BJ (cell line): Measurements from ENCODE around the gene TSPAN11. TPM values are rescaled to one million over a fixed set of nuclear protein-coding genes. Genes with fewer than 3 reads are reported as not detected.

Experiments
- CTCF ChIA-PET: fragments of 350-600 bp; formaldehyde crosslinking; extraction: SDS; loops from one replicate; lab custom pipeline; 2021; ENCODE audit warnings: antibody characterized with exemption, inconsistent platforms; lab: Yijun Ruan, JAX
- POLR2A ChIA-PET: fragments of 300-600 bp; sonication (Branson Sonifier 250); formaldehyde crosslinking; extraction: SDS; loops from one replicate; lab custom pipeline; 2021; ENCODE audit warnings: antibody characterized with exemption; lab: Charles Lee
- DNase-seq: peaks from one replicate; pipeline ENCODE4 v3.0.0-alpha.2; 2011; ENCODE audit warnings: low read depth
- H3K27me3 ChIP-seq: 2 replicates; pipeline ENCODE4 v1.6.0; 2011; ENCODE audit warnings: low read length; ENCODE audit not compliant: control insufficient read depth, insufficient read depth
- H3K36me3 ChIP-seq: 2 replicates; pipeline ENCODE4 v1.5.1; 2011; ENCODE audit warnings: low read length; ENCODE audit not compliant: control insufficient read depth, insufficient read depth
- H3K4me3 ChIP-seq: 2 replicates; pipeline ENCODE4 v1.5.1; 2011; ENCODE audit warnings: low read depth, mild to moderate bottlenecking, control low read depth, low read length
- CTCF ChIP-seq: IDR thresholded peaks from 2 replicates; pipeline ENCODE4 v1.5.1; 2011; ENCODE audit warnings: low read depth, mild to moderate bottlenecking, control low read depth, inconsistent platforms, low read length, moderate library complexity; ENCODE audit not compliant: insufficient read depth
- polyA plus RNA-seq: library from polyadenylated mRNA; depleted of rRNA; stranded (reverse); fragments of >200 nt; gene quantifications from 2 replicates; pipeline ENCODE4 v1.2.3, GENCODE V29; 2011

Gene TSPAN11
- polyA plus RNA-seq, 1 experiment, result 0.64 TPM

- Histone ChIP-seq H3K27me3 (peaks cover 2% of the 10 kb centered on the region; the same call in 1 of the 2 replicates), H3K36me3 (no peaks in the 10 kb centered on the region), H3K4me3 (no peak overlapping the region)
- ChIA-PET CTCF (interaction anchor here (1.4 to 1.7 kb wide), 2 partner anchors 50 to 238 kb away, joined by 3 read pairs; partner anchors contain the start of gene IPO8), POLR2A (no interaction called here)
- TF ChIP-seq CTCF, result no peak
- DNase-seq, result no peak
Measured at GRCh38 chr12:30932881-30933280, 6.3 kb downstream of the TSPAN11 start.

GRCh38 chr12:30934811-30935210 lies 8.3 kb downstream of the TSPAN11 start:
- H3K36me3 ChIP-seq, result no peaks in the 10 kb centered on the region
- no peak overlapping the region for H3K4me3 ChIP-seq
- POLR2A ChIA-PET, result no interaction called here
- TF ChIP-seq CTCF, result no peak
- DNase-seq, result no peak
- peaks cover 2% of the 10 kb centered on the region; the same call in 1 of the 2 replicates for H3K27me3 ChIP-seq
- CTCF ChIA-PET, result interaction anchor here (2.1 kb wide), 1 partner anchor 86 kb away, joined by 9 read pairs; no protein-coding TSS in a partner anchor

- Histone ChIP-seq H3K27me3 (no peaks in the 10 kb centered on the region), H3K36me3 (no peaks in the 10 kb centered on the region), H3K4me3 (no peak overlapping the region)
- TF ChIP-seq CTCF, result no peak
- no peak for DNase-seq
- POLR2A ChIA-PET, result no interaction called here
- CTCF ChIA-PET, result interaction anchor here (0.6 to 2.1 kb wide), 5 partner anchors 54 to 336 kb away, joined by 3 to 9 read pairs (median 3); no protein-coding TSS in a partner anchor
Measured at GRCh38 chr12:30936036-30936435, 9.5 kb downstream of the TSPAN11 start.

GRCh38 chr12:30939234-30939633 lies 12.7 kb downstream of the TSPAN11 start:
- H3K27me3 ChIP-seq, result no peaks in the 10 kb centered on the region
- DNase-seq, result no peak
- H3K4me3 ChIP-seq, result no peak overlapping the region
- ChIA-PET CTCF (interaction anchor here (1.2 kb wide), 1 partner anchor 48 kb away, joined by 3 read pairs; no protein-coding TSS in a partner anchor), POLR2A (no interaction called here)
- no peaks in the 10 kb centered on the region for H3K36me3 ChIP-seq
- TF ChIP-seq CTCF, result no peak

GRCh38 chr12:30942486-30942885 lies 15.9 kb downstream of the TSPAN11 start:
- peaks cover 4% of the 10 kb centered on the region; the same call in 1 of the 2 replicates for H3K27me3 ChIP-seq
- H3K36me3 ChIP-seq, result no peaks in the 10 kb centered on the region
- ChIA-PET CTCF (no interaction called here), POLR2A (no interaction called here)
- DNase-seq, result no peak
- no peak for TF ChIP-seq CTCF
- no peak overlapping the region for H3K4me3 ChIP-seq
